HG03135 (cell line): ENCODE results near the gene BBS7.

ENCODE experiments used
- ATAC-seq: cut with Tn5 transposase; IDR thresholded peaks from one replicate; pipeline ENCODE4 v1.9.1; 2021; ENCODE audit warnings: mild to moderate bottlenecking, moderate library complexity; ENCODE audit not compliant: unreplicated experiment

The BBS7 gene

DNA sequence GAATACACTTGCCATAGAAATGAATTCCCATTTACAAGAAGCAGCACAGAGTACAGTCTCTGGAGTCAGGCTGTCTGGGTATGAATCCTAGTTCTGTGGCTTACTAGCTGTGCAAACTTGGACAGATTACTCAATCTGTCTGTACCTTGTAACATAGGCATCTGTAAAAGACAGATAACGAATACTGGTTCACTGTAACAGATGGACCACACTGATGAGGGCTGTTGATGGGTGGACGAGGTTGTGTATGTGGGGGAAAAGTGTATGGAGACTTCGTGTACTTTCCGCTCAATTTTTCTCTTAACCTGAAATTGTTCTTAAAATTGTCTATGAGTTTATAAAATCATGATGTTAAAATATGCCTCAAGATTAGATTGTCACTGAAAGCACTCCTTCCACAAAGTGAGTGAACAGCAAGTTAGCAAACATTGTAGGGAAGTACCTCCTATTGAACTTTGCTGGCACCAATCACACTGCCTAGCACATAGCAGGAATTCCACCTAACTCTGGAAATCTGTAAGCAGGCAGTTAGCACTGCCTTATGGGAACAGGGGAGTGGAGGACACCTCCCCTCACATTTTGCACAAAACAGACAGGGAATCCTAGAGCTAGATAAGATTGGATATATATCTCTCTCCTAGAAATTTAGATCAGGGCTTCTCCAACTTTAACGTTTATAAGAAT lies 75.6 kb downstream of the BBS7 start:
- no peak for ATAC-seq

DNA sequence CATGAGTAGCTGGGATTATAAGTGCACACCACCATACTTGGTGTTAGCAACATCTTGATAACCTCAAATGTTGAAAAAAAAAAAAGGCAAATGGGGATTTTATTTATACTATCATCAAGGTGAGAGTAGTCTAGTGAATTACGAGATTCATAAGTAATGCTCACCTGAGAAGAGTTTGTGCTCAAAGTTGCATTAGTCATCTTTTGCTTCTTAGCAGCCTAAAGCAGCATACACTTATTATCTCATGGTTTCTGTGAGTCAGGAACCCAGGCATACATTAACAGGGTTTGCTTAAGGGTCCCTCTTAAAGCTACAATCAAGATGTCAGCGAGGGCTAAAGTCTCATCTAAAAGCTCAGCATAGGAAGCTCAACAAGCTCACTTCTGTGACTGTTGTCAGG lies 77.3 kb downstream of the BBS7 start:
- ATAC-seq: no peak

DNA sequence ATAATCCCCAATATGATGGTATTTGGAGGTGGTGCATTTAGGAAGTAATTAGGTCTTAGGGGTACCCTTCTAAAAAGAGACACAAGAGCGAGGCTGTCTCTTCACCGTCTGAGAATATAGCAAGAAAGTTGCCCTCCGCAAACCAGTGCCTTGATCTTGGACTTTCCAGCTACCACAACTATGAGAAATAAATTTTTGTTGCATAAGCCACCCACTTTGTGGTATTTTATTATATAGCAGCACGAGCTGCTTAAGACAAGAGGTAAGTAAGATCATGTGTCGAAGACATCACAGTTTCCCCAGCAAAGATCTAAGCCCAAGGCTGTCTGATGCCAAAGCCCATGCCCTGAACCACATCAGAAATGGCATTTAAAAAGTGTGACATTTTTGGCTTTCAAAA lies 78.8 kb downstream of the BBS7 start:
- ATAC-seq: no peak

DNA sequence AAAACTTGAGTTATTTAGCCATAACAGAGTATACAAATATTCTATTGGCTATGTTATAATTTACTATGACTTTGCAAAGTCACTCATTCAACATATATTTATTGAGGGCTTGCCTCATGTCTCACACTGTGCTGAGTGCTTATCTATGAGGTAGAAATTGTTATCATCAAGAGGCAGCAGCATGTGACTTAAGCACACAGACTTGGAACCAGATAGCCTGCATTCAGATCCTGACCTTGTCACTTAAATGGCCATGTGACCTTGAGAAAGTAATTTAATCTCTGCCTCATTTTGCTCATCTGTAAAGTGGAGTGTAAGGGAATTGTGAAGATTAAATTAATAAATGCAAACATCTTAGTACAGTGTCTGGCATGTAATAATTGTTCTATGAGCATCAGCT lies 79.3 kb downstream of the BBS7 start:
- no peak for ATAC-seq

DNA sequence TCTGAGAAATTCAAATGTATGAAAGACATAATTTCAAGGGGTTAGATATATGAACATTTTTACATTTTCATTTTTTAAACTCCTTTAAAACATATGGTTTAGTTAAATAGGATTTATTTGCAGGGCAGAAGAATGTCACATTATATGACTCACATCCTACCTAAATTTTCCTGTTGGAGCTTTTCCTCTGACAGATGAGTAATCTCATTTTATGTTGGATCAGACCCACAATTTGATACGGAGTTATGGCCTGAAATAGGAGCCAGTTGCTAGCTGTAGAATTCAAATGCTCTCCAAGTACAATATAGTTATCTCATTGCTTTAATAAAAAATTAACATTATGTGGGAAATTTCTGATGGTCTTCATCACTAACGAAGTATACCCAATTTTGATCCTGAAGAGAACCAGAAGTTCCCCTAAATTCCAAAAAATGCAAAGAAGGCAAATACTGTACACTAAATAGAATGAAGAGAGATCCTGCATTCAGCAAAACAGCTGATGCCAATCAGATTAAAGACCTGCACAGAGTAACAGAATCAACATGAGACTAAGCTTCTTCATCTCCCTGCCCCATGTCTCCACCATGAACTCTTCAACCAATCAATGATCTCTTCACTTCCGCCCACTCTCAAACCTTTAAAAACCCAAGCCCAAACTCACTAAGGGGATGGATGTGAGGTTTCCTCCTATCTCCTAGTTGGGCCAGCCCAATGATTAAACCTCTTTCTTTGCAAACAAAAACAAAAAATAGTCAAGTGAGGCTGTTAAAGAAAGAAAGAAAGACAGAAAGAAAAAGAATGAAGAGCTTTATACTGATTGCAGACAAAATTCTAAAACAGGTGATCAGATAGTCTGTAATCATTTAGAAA lies 80.1 kb downstream of the BBS7 start:
- ATAC-seq: no peak

DNA sequence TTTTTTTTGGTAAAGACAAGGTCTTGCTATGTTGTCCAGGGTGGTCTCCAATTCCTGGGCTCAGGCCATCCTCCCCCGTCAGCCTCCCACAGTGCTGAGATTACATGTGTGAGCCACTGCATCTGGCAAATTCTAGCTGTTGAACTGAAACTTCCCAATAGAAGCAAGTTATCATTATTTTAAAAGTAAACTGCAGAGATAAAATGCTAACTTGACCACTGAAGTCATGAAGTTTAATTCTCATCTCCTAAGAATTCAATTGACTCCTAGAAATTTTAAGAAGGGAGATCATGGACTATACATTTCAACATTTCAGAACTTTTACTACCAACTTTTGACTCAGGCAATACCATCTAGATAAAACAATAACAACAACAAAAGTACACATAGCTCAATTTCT lies 80.8 kb downstream of the BBS7 start:
- ATAC-seq: no peak

DNA sequence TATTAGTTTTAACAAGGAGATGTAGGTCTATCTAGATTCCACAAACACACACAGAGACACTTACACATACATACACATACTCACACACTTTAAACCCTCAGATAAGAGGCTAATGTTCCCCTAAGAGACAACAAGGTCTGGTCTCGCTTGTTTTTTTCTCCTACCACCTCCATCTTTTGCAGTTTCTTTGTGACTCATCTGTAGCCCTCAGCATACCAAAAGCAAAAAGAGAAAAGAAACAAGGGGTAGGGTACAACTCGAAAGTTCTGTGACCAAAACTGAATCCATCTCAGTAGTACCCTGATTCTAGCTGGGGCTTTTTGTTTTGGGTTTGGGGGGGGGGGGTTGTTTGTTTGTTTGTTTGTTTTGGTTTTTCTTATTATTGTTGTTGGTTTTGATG lies 81.4 kb downstream of the BBS7 start:
- peak; percentile 65 for ATAC-seq

DNA sequence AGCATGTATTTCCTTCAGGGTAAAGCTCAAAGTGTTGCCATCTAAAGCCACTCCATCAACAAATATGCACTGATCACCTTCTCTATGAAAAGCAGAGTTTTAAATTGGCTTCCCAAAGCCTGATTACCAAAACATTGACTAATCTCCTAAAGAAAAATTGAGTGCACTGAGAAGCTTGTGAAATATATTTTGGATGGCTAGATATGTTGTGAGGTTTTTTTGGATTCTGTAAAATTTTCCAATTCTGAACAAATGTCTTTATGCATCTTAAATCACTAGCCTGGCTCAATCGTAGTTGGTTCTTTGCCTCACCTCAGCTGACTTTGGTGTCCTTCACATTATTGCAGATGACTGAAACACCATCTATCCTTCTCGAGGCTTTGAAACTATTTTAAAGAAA lies 84.1 kb downstream of the BBS7 start:
- no peak for ATAC-seq

DNA sequence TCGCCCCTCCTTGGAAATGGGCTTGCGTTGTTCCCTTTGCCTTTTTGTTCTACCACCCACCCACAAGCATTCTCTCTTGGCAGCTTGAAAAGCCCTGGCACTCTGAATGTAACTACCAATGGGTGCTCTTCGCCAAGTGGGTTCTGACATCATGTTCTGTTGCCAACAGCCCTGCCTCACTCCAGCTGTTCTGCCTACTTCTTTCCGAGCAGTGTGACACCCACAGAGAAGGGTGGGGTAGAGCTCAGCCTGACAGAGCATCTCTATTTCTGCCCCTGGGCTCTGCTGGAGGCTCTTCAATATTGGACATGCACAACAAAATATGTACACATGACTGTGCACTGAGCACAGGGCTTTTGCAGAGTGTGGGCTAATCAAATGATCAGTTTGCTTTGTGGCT lies 84.8 kb downstream of the BBS7 start:
- ATAC-seq: no peak

DNA sequence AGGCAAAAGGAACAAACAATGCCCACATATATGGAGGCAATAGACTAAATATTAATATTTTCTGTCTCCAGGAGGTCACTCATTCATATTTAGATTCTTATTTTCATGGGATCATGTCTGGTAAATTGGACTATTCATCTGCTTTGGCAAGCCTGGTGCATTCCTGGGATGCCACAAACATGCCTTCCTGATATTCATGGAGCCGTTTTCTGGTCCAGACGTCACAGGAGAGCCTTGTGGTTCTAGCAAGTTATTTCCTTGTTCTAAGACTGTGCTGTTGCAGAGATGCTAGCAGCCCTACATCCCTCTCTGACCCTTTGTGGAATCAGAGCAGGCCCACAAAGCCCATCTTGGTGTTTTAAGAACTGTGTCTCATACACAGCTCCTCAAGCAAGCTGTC lies 85.3 kb downstream of the BBS7 start:
- ATAC-seq: no peak

DNA sequence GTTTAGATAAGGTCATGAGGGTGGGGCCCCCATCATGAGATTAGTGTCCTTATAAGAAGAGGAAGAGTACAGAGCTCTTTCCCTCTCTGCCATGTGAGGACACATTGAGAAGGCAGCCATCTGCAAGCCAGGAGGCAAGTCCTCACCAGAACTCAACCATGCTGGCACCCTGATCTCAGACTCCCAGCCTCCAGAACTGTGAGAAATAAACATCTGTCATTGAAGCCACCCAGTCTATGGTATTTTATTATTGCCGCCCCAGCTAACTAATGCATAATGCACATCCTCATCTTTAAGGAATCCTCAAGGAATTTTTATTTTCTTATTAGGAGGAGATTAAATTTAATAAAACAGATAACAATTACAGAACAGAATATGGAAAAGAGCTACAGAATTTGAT lies 85.9 kb downstream of the BBS7 start:
- no peak for ATAC-seq

DNA sequence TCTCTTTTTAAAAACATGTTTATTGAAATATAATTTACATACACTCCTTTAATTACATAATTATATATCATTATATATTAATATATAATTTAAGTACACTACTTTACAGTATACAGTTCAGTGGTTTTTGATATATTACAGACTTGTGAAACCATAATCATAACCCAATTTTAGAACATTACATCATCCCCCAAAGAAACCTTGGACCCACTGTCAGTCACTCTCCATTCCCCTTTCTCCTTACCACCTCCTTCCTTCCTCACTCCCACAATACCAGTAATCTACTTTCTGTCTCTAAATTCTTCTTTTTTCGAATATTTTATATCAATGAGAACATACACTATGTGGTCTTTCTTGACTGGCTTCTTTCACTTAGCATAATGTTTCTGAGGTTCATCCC lies 87.1 kb downstream of the BBS7 start:
- no peak for ATAC-seq

DNA sequence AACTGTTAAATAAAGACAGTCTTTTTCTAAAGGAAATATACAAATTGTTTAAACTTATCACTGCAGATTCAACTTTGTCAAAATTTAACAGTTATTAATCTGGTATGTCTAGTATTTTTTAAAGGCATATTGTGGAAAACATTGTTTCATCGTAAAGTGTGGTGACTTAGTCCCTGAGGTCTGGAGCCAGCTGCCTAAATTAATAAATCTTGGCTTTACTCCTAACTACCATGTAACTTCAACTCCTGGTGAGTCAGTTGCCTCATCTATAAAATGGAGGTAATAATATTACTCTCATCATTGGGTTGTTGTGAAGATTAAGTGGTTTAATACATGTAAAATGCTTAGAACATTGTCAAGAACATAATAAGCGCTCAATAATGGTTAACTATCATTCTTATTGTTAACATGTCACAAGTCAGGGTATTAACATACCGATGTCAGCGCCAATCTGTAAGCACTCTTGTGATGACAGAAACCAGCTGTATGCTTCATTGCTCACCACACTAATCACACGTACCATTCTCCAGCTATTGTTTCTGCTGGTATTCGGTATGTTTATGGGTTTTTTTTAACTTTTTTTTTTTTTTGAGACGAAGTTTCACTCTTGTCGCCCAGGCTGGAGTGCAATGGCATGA lies 91.2 kb downstream of the BBS7 start:
- no peak for ATAC-seq

DNA sequence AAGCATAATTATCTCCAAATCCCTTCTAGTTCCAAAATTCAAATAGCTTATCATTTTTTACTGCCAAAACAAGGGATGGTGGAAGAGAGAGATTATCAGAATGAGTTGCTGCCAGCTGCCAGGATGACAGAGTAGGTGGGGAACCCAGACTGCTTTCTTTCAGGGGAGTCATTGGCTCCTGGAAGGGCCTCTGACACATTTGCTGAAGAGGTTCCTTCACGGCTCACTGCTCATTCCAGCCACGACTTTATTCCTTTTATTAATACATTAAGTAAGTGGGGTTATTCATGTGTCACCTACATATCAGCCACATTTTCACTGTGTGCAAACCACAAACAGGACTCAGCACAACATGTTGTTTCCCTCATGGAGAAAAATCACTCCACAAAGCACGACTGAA lies 92.6 kb downstream of the BBS7 start:
- no peak for ATAC-seq

DNA sequence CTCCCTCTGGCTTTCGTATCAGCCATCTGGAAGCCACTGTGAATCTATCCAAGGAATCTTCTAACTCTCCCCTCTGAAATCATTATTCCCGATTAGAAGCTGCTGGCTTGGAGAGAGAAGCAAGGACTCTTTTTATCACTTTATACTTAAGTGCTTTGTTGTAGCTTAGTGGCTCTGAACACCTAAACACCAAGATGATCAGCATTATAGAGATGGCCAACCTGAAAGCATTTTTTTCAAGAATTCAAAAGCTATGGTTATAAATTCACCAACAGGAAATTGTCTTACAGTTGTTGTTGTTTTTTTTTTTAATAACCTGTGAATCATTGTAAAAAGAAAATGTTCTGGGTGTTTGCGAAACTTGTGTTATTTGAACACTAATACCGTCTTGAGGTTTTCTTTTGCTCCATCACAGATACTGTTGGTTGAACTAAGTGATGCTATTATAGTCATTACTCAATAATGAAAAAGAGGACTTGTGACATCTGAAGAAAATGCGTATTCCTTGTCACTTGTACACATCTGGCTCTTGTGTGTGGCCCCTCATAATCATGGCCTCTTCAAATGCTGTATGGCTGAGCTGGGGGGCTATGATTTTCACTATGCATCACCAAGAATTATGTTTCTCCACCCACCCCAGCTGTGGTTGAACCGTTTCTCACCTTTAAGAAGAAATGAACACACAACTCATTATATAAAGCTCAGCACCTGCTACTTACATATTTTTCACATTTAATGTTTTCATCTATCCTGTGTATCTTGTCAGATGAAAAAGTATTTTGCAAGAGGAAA lies 93.5 kb downstream of the BBS7 start:
- no peak for ATAC-seq
